Right renal cortex interstitium (tissue), 3 donors: Measurements from ENCODE around the gene STPG1. TPM values are rescaled to one million over a fixed set of nuclear protein-coding genes. Genes with fewer than 3 reads are reported as not detected.

Source experiments
- DNase-seq, 3 donors: peaks; one replicate each; pipeline ENCODE4 v3.0.0-alpha.2; 2013; ENCODE audit warnings: low read depth in 3 of 3, low spot score in 2 of 3
- polyA plus RNA-seq, 3 donors: library from polyadenylated mRNA; unstranded; fragments of 120-200 nt; gene quantifications; one replicate each; pipeline ENCODE4 v1.2.1, GENCODE V29; 2013; ENCODE audit not compliant: insufficient read length in 3 of 3

STPG1 gene
- polyA plus RNA-seq, 3 donors, result 11.3 to 13.4 (median 12.4) TPM

DNA sequence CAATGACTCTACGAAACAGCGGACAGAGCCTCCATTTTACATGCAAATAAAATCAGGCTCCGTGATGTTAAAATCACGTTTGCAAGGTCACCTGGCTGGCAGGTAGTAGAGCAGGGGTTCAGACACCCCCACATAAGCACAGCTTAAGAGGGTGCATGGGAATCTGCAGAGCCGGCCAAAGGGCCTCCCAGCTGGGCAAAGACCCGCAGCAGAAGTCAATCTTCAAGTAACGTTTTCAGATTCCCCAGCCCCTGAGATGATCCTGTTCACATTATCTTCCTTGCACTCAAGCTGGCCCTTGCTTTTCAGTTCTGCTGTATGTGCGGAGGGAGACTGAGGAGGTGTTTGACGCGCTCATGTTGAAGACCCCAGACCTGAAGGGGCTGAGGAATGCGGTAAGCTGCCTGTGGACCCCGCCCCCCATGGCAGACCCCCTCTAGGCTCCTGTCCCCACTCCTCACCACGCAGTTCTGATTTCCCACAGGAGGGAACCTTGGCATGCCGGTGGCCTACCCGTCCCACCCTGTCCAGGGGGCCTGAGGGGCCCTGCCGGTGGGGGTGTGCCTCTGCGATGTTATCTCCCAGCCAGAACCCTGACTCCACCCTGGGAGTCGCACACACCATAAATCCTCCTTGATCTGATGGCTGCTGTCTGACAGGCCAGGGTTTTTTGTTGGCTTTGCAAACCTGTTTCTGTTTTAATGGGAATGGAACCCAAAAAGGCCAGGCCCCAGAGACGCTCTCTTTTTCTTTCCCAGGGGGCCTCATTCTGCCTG is 66.2 kb downstream of the STPG1 start:
- DNase-seq, result no peak

- DNase-seq, result no peak
Observed at GRCh38 chr1:24345334-24345733, 68.2 kb downstream of the STPG1 start.

GRCh38 chr1:24344090-24344742 is 69.4 kb downstream of the STPG1 start:
- DNase-seq, result no peak

DNA sequence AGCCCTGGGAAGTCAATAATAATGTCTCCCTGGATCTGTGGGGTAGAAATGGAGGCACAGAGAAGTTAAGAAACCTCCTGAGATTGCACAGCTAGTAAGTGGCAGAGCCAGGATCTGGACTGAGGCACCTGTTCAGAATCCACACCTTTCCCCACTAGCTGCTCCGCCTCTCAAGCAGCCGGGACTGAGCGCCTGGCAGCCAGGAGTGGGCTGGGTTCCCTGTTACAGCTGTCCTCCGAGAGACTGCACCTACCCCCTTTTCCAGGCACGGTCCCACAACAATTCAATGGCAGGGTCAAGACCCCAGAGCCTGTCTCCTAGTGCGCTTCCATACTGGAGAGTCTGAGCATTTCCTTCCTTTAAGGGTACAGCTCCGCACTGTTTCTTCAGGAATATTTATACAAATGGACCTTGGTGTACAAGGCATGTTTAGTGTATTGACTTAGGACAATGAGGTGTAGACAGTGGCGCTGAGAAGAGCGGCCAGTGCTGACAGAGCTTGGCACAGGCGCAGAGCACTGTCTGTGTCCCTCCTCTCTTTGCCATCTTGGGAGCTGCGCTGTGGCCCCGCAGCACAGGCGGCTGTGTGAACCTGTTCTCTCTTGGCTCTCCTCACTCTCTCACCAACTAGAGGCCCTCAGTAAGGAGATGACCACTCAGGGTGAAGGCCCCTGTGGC is 70.0 kb downstream of the STPG1 start:
- DNase-seq, result no peak

DNA sequence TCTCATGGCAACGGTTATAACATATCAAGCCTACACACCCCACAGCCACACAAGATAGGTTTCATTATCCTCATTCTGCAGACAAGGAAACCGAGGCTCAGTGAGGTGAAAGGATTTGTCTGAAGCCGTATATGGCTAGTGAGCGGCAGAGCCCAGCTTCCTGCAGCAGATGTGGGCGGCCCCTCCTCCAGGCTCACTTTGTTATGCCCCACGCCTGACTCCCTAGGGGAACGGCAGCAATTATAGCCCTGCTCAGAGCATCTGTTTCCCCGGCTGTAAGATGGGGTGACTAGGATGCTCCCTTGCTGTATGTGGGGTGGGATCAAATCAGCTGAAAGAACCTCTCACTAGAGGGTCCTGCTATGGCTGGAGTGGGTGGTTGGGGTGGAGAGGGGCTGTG is 72.3 kb downstream of the STPG1 start:
- no peak for DNase-seq

DNA sequence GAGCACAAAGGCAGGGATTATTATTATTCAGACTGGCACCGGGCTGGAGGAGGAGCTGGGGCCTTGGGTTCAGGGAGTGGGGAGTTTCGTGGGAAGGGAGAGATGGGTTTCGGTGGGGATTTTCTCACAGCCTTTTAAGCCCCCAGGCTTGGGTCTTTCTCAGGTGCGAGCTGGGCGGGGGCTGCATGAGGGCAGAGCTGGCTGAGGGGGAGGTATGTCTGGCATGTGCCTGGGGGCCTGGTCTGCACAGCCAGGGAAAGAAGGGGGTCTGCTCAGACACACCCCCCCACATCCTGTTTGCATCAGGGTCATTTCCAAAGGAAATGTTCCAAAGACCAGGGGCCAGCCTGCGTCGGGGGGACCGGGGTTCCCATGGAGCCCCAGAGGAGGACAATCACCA is 72.8 kb downstream of the STPG1 start:
- DNase-seq, result no peak

GRCh38 chr1:24339996-24340395 is 73.6 kb downstream of the STPG1 start:
- DNase-seq, result no peak

DNA sequence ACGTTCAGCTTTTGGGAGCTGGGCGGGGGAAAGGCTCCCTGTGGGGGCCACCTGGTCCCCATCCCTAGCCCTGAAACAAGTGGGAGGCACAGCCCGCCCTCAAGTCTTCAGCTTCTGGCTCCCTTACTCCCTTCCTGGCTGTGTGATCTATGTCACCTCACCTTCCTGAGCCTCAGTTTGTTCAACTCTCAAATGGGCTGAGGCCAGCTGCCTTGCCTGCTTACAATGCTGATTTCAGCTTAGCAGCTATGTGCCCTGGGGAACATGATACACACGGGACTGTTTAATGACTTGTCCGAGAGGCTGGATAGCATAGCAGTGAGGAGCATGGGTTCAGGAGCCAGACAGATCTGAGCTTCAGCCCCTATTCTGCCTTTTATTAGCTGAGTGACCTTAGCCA is 75.1 kb downstream of the STPG1 start:
- no peak for DNase-seq

DNA sequence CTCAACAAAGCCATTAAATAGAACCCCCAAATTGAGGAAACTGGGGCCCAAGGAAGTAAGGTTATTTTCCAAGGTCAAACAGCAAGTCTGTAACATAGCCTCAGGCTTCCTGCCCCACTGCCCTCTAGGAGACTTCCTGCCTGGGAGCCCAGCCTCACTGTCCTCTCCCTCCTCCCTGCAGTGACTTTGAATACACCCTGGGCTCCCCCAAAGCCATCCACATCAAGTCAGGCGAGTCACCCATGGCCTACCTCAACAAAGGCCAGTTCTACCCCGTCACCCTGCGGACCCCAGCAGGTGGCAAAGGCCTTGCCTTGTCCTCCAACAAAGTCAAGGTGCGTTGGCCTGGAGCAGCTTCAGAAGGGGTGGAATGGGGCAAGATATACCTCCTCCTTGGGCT is 76.1 kb downstream of the STPG1 start:
- no peak for DNase-seq

DNA sequence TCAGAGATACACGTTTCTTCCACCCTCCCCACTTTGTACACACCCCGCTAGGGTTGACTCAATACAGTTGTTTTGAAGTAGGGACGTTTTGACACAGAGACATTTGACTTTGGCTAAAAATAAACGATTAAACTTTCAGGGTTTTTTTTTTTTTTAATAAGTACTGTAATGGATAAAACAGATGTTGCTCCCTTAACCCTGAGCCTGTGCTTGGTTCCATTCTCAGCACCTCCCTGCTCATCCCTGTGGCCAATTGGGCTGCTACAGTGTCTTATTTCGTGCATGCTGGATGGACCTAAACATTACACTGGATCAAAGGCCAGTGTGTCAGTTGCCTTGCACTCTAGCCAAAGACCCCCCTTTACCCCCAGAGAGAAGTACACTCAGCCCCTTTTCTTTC is 77.5 kb downstream of the STPG1 start:
- no peak for DNase-seq

DNA sequence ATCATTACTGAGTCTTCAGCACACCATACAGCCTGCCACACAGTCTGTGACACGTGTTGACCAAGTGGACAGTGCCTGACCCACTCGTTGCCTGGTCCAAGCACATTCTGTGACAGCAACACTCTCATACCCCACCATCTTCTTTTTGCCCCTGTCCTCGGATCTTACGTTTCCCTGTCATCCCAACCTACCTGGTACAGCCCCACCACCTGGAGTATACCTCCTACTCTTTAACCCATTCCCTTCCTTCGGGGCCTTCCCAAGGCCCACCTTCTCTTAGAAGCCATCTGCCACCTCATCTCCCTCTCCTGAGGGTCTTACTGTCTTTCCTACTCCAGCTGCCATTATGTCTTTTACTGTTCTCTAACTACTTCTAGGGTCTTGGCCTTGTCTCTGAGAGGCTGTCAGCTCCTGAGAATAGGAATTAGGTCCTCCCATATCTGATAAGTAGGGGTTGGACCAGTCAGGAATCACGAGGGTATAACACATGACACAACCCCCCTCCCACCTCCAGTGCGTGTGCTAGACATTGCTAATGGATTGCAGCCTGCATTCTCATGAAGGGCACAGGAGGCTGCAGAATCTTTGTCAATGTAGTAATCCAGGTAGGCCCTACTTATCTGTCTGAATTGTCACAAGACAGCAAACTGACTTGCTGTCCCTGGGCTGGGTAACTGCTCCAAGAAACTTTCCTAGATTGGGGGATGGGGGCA is 81.5 kb downstream of the STPG1 start:
- DNase-seq, result no peak

DNA sequence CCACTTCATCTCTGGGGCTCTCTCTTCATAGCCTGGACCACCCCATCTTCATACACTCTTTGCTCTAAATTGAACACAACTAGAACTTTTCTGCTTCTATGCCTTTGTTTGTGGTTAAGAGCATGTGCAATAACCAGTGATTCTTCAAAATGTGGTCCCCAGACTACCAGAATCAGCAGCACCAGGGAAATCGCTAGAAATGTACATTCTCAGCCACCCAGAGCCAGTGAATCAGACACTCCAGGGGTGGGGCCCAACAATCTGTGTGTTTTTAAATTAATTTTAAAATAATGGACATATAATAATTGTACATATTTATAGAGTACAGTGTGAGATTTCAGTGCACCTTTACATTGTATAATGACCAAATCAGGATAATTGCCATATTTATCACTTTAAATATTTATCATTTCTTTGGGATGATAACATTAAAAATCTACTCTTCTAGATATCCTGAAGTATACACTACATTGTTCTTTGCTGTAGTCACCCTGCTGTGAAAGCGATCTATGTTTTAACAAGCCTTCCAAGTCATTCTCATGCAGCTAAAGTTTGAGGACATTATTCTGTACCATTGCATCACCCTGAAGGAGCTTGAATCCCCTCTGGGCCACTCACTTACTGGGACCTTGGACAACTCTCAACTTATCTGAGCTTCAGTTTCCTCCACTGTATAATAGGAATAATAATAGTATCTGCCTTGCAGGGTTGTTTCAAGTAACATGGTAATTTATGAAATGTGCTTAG is 83.6 kb downstream of the STPG1 start:
- no peak for DNase-seq

- no peak for DNase-seq
Observed at GRCh38 chr1:24329331-24329730, 84.3 kb downstream of the STPG1 start.

DNA sequence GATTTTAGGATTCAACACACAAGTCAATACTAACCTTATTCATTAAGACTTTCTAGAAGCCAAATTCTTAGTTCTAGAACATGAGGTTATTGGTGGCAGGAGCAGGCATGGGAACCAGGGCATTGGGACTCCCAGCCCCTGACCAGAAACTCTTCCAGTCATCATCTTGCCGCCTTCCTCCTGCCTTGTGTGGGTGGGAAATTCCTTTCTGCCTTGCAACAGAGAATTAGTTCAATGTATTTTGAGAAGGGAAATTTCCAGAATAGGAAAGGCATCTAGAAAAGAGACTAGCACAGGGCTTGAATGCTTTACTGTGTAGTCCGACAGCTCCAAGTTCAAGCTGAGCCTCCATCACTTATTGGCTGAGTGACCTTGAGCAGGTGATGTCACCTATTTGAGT is 85.7 kb downstream of the STPG1 start:
- DNase-seq, result no peak

- no peak for DNase-seq
Observed at GRCh38 chr1:24327486-24327885, 86.1 kb downstream of the STPG1 start.

DNA sequence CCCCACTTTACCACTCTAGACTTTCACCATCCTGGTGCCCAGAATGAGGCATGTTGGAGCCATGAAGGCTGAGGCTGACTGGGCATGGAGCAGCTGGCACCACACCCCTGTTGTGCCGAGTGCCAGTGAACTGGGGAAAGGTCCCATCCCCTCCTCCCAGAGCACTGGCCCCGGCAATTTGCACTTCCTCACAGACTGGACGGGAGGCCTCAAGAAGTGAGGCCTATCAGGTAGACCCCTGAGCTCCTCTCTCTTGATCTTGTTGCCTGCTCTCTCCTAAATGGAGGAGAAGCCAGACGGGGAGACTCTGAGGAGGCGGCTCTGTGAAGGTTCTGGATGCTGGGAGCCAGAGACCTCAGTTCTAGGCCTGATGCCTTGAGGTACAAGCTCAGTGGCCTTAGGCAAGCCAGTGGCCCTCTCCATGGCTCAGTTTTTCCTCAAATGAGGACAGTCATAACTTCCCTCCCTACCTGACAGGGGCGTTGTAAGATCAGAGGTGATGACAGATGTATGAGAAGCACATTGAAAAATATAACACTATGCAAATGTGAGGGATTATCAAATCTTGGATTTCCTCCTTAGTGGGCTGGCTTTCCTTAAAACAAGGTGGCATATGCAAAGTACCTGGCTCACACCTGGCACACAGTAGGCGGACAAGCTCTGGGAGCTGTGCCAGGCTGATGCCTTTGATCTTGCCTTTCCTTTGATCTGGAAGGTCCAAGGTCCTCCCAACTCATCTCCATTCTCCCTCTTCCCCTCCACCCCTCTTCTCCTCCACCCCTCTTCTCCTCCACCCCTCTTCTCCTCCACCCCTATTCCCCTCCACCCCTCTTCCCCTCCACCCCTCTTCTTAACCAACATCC is 87.8 kb downstream of the STPG1 start:
- DNase-seq, result no peak

- DNase-seq, result no peak
Observed at GRCh38 chr1:24324903-24325302, 88.7 kb downstream of the STPG1 start.

- no peak for DNase-seq
Observed at GRCh38 chr1:24323281-24323680, 90.3 kb downstream of the STPG1 start.

- DNase-seq, result no peak
Observed at GRCh38 chr1:24322470-24323177, 91.0 kb downstream of the STPG1 start.
